COLO829 (cell line): ENCODE results near the gene CYLD.

Experiments
- DNase-seq: peaks from one replicate; pipeline ENCODE4 v3.0.0; 2012; ENCODE audit warnings: low spot score

The CYLD gene

GRCh38 chr16:50740736-50741135, 1.1 kb upstream of the CYLD start:
- no peak for DNase-seq

GRCh38 chr16:50741225-50741780, 583 bp upstream of the CYLD start:
- no peak for DNase-seq

GRCh38 chr16:50742576-50743200, 802 bp downstream of the CYLD start:
- DNase-seq = no peak

DNA sequence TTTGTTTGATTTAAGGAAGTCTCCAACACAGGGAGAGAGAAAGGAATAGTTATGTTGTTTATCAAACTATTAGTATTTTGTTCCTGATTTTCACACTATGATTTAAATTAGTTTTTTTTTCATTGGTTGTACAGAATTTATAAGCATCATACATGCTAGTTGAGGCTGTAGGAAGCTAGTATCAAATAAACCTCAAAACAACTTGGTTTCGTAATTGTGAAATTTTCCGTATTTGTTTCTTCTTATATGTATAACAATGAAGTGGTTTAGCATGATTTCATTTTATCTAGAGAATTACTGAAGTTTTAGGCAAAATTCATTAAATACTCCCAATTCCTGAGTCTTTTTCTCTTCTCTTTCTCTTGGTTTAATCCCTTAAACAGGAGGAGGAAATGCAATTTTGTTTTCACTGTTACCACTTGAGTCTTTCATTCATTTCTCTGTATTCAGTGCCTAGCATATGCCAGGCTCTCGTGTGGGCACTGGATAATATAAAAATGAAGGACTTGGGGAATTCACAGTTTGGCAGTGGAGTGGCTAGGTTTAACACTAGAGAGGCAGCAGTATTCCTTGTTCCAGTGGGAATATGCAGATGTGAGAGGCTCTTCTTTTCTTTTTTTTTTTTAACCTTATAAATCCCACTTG, 1.8 kb downstream of the CYLD start:
- DNase-seq = no peak

DNA sequence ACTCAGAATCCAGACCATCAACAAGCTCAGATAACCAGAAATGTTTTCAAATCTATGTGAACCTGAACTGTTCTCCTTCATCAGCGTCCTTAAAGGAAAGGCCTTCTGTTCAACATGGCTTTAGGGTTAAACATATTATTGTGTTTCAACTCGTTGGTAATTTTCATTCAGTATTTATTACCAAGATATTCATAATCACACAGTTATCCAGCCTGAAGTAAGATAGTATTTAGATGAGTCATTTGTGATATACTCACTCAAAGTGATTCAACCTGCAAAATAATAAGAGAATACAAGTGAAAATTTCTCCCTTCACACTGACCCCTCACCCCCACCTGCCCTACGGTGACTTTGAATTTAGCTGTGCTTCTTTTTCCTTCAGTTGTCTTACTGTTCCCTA, 3.0 kb downstream of the CYLD start:
- no peak for DNase-seq

GRCh38 chr16:50745940-50746339, 4.1 kb downstream of the CYLD start:
- no peak for DNase-seq

DNA sequence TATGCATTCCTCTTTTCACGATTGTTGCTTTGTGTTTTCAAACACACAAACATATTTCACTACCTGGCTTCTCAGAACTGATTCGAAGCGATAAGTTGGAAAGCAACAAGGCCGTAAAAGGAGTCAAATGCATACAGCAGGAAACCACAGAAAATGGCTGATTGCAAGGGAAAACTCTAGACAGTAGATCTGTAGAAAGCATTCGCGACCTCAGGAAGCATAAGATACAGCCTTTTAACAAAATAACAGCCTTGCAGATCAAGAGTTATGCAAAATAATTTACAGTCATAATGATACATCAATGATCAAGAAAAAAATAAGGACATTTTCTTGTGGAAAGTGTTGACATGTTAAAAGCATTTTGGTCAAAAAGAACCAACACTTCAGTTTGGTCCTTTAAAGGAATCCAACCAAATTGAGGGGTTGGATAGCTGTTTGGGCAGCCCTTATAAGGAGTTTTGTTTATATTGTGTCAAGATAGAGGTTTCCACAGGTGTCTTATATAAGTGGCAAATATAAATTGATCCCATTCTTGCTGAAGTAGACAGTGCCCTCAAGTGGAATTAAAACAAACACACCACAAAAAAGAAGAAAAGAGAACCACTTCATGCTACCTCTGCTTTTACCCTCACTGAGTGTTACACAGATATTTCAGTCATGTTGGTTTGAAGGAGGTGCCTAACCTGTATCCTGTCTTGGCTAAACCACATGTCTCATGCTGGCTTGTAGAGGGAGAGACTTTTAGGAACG, 5.5 kb downstream of the CYLD start:
- no peak for DNase-seq

DNA sequence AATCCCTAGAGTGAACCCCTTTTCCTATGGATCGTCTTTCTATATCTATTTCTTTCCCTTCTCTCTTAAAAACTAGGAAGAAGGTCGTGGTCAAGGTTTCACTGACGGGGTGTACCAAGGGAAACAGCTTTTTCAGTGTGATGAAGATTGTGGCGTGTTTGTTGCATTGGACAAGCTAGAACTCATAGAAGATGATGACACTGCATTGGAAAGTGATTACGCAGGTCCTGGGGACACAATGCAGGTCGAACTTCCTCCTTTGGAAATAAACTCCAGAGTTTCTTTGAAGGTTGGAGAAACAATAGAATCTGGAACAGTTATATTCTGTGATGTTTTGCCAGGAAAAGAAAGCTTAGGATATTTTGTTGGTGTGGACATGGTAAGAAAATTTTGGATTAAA, 9.6 kb downstream of the CYLD start:
- DNase-seq = no peak

DNA sequence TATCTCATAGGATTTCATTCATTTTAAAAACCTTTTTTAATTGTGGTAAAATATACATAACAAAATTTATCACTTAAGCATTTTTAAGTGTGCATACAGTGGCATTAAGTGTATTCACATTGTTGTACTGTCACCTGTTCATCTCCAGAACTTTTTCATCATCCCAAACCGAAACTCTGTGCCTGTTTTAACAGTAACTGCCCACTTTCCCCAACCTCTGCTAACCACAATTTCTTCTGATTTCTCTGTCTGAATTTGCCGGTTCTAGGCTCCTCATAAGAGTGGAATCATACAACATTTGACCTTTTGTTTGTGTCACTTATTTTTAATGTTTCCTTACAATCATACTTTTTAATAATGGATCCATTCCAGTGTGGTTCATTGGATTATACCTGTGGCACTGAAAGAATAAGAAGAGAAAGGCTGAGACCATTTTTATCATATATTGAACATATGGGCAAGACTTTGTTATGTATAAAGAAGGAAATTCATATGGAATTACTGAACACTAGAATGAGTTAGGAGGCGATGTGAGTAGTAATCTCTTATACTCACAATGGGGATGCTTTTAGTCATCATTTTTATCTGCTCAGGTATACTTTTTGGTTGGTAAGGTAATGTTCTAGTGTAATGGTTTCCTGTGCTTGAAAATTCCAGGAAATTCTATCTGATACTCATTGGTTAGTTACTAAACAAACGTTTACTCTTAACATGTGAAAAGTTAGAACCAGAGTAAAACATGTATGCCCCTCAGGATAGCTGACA, 10.8 kb downstream of the CYLD start:
- no peak for DNase-seq

GRCh38 chr16:50756473-50756872, 14.6 kb downstream of the CYLD start:
- no peak for DNase-seq

GRCh38 chr16:50761267-50761666, 19.4 kb downstream of the CYLD start:
- DNase-seq = no peak

DNA sequence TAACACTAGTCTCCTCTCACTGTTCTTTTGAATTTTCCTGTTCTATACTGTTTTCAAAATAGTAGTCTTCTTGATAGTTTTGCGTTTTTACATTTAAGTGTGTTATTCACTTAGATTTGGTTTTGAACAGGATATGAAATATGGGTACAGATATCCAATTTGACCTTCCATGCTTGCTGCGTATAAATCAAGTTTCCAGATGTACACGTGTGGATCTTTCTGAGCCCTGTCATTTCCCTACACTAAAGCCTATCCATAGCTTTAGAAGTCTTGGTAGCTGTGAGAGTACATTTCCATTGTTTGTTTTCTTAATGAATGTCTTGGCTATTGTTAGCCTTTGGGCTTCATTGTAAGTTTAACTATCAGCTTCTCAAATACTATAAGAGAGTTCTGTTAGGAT, 20.4 kb downstream of the CYLD start:
- no peak for DNase-seq

DNA sequence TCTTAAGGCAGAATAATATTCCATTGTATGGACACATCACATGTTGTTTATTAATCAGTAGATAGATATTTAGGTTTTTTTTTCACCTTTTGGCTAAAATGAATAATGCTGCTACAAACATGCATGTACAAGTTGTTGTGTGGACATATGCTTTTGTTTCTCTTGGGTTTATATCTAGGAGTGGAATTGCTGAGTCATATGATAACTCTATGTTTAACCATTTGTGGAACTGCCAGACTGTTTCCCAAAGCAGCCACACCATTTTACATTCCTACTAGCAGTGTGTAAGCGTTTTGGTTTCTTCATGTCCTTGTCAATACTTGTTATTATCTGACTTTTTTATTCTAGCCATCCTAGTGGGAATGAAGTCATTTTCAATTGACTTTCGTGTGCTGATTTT, 21.3 kb downstream of the CYLD start:
- no peak for DNase-seq

DNA sequence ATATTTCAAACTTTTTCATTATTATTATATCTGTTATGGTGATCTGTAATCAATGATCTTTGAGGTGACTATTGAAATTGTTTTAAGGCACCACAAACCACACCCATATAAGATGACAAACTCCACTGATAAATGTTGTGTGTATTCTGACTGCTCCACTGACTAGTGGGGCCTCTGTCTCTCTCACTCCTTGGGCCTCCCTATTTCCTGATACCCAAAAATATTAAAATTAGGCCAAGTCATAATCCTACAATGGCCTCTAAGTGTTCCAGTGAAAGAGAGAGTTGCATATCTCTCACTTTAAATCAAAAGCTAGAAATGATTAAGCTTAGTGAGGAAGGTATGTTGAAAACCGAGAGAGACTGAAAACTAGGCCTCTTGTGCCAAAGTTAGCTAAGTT, 23.4 kb downstream of the CYLD start:
- DNase-seq = no peak

GRCh38 chr16:50765861-50766260, 24.0 kb downstream of the CYLD start:
- no peak for DNase-seq

DNA sequence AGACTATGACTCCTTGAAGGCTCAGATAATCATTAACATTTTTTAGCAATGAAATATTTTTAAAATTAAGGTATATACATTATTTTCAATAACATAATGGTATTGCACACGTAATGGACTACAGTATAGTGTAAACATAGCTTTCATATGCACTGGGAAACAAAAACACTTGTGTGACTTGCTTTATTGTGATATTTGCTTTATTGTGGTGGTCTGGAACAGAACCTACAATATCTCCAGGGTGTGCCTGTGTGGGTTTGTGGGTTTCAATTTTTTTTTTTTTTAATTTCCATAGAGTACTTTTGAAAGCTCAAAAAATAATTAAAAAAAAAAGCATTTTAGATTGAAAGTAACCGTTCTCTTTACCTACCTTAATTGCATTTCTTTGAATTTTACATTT, 25.3 kb downstream of the CYLD start:
- no peak for DNase-seq

DNA sequence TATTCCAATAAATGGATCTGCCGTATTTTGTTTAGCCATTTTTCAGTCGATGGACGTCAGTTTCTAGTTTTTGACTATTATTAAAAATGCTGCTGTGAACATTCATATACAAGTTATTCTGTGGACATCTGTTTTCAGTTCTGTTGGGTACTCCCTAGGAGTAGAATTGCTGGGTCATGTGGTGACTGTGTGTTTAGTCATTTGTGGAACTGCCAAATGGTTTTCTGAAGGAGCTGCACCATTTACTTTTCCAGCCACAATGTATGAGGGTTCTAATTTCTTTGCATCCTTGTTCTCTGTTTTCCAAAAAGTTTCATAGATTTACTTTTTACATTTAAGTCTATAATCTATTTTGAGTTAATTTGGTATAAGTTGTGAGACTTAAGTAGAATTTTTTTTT, 29.5 kb downstream of the CYLD start:
- no peak for DNase-seq

DNA sequence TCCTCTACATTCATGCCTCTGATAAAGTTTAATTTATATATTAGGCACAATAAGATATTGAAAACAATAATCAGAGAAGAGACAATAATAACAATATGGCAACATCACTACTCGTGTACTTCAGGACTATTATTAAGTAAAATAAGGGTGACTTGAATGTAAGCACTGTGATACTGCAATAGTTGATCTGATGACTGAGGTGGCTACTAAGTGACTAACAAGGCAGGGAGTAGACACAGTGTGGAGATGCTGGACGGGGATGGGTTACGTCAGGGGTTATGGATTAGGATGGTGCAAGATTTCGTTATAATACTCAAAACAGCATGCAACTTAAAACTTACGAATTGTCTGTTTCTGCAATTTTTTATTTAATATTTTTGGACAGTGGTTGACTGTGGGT, 32.5 kb downstream of the CYLD start:
- DNase-seq = no peak

GRCh38 chr16:50774960-50775359, 33.1 kb downstream of the CYLD start:
- DNase-seq = no peak

DNA sequence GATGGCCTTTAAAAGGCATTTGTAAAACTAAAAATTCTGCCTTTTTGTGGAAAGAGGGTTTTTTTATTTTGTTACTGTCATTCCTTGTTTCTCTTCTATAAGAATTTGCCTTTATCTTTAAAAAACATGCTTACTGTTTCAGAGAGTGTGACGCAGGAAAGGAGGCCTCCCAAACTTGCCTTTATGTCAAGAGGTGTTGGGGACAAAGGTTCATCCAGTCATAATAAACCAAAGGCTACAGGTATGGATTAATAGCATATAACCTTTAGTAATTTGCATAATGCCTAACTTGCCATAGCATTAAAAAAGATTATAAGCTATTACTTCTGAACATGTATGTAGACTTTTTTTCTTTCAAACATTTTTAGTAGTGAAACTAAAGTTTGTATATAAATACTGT, 34.2 kb downstream of the CYLD start:
- DNase-seq = no peak

DNA sequence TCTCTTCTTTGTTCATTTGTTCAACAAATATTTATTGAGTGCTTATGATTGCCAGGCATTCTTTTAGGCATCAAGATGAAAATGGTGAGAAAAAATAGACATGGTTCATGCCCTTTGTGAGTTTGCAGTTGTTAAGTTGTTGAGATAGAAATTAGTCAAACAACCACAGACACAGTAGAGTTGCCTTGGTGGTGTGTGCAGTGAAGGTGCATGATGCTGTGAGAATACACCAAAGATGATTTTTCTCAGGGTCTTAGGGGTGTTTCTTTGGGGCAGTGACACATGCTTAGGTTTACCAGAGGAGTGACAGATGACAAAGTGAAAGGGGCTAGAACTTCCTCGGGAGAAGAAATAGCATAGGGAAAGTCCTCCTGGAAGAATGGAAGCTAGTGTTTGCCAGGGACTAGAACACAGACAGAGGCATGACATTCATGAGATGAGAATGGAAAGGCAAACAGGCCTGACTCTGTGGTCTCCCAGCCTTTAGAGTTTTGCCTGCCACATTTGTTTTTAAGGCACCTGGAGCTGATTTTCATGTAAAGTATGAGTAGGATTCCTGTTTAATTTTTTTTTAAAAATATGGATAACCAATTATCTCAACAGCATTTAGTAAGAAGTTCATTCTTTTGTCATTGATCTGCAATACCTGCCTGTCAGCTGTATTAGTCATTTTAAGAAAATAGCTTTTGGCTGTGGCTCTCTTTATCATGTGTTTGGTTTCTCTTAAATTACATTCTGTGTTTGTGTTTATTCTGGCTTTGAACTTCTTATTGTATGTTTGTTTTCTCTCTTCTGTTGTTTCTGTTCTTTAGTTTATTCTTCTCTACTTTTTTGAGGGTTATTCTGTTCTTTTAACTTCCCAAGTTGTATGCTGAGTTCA, 36.6 kb downstream of the CYLD start:
- no peak for DNase-seq

- DNase-seq = no peak
These were observed 39.2 kb downstream of the CYLD start for GRCh38 chr16:50781043-50781442.
